Ammon's horn (tissue), 1 donor: ENCODE results near the gene ZCCHC12.
"Not testable (repeated sequence)": the region's sequence is repeated elsewhere in the genome, so short reads cannot be mapped to it uniquely, and the experiment has no call there.

ENCODE experiments used
- DNase-seq: peaks from one replicate; pipeline ENCODE4 v3.0.0-alpha.2; 2016; ENCODE audit warnings: low spot score

Gene ZCCHC12

GRCh38 chrX:118823263-118824172 is at the start of gene ZCCHC12:
TSS of gene ZCCHC12 (plus strand) at chrX:118823824. CDS start at chrX:118825245, 1,421 bp downstream.
- DNase-seq: peak; percentile 72

GRCh38 chrX:118779581-118779980 is 44.0 kb upstream of the ZCCHC12 start:
- no peak for DNase-seq

- no peak for DNase-seq
Observed at GRCh38 chrX:118780509-118780908, 43.1 kb upstream of the ZCCHC12 start.

- no peak for DNase-seq
Observed at GRCh38 chrX:118780911-118781310, 42.7 kb upstream of the ZCCHC12 start.

- DNase-seq: no peak
Observed at GRCh38 chrX:118795528-118796280, 27.9 kb upstream of the ZCCHC12 start.

- peak; percentile 42 for DNase-seq
Observed at GRCh38 chrX:118802857-118803256, 20.8 kb upstream of the ZCCHC12 start.

GRCh38 chrX:118807151-118808017 is 16.2 kb upstream of the ZCCHC12 start:
- DNase-seq: peak; percentile 67

GRCh38 chrX:118817257-118817656 is 6.4 kb upstream of the ZCCHC12 start:
- not testable (repeated sequence) for DNase-seq

- DNase-seq: no peak
Observed at GRCh38 chrX:118824173-118824730, 628 bp downstream of the ZCCHC12 start.

GRCh38 chrX:118825227-118825626 is 1.6 kb downstream of the ZCCHC12 start:
- no peak for DNase-seq

GRCh38 chrX:118839334-118839958 is 15.8 kb downstream of the ZCCHC12 start:
- peak; percentile 81 for DNase-seq

- peak; percentile 43 for DNase-seq
Observed at GRCh38 chrX:118847676-118848075, 24.1 kb downstream of the ZCCHC12 start.

GRCh38 chrX:118853596-118853995 is 30.0 kb downstream of the ZCCHC12 start:
- DNase-seq: peak; percentile 15

GRCh38 chrX:118855681-118856310 is 32.2 kb downstream of the ZCCHC12 start:
- no peak for DNase-seq

GRCh38 chrX:118857006-118857405 is 33.4 kb downstream of the ZCCHC12 start:
- peak; percentile 27 for DNase-seq

- no peak for DNase-seq
Observed at GRCh38 chrX:118861338-118861737, 37.7 kb downstream of the ZCCHC12 start.

GRCh38 chrX:118862091-118862490 is 38.5 kb downstream of the ZCCHC12 start:
- peak; percentile 7 for DNase-seq

- no peak for DNase-seq
Observed at GRCh38 chrX:118862979-118863378, 39.4 kb downstream of the ZCCHC12 start.

GRCh38 chrX:118864063-118864635 is 40.5 kb downstream of the ZCCHC12 start:
- DNase-seq: no peak

GRCh38 chrX:118865231-118865630 is 41.6 kb downstream of the ZCCHC12 start:
- peak; percentile 7 for DNase-seq
